Hepatic stellate cell (primary cell): ENCODE data around the gene KCNT2.

Experiments used
- DNase-seq: peaks from one replicate; pipeline ENCODE4 v3.0.0; 2011; ENCODE audit warnings: low spot score

The KCNT2 gene

DNA sequence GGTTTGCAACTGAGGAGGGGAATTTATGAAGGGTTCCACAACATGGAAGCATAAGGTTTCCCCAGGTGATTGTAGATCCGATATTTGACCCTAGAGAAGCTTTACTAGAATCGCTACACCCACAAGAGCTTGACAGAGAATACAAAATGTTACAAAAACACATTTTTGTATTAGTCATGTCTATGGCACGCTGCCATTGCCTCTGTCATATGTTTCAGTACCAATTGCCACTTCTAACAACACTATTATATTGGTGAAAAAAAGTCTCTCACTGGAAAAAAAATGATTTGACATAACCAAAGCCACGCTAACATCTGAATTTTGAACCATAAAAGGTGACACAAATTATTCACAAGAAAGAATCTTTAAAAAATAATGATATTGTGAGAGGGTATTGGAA, 214.5 kb downstream of the KCNT2 start:
- no peak for DNase-seq

DNA sequence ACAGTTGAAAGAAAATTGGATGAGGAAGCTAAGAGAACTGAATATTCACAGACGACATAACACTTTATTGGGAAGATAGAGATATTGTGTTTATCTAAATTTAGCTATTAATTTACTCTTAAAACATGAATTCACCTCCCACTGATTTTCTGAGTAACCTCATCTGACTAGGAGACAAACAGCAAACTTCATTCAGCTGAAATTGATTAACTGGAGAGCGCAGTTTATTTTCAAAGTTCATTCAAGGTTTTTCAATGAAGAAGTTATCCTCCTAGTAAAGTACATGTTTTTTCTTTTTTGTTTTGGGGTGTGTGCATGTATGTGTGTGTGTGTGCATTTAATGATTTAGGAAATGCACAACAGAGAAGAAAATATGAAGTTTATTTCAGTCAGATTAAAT, 215.0 kb downstream of the KCNT2 start:
- DNase-seq, result no peak

DNA sequence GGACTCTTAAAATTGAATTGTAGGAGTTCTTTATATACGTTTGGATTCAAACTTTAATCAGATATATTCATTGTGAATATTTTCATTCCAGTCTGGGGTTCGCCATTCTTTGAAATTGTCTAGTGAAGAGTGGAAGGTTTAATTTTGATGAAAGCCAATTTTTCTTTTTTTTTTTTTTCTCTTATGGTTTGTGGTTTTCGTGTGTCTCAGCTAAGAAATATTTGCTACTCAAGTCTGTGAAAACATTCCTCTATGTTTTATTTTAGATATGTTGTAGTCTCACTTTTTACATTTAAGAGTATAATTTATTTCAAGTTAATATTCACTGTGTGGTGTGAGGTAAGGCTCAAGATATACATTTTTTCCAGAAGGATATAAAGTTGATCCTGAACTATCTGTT, 220.5 kb downstream of the KCNT2 start:
- DNase-seq, result no peak

DNA sequence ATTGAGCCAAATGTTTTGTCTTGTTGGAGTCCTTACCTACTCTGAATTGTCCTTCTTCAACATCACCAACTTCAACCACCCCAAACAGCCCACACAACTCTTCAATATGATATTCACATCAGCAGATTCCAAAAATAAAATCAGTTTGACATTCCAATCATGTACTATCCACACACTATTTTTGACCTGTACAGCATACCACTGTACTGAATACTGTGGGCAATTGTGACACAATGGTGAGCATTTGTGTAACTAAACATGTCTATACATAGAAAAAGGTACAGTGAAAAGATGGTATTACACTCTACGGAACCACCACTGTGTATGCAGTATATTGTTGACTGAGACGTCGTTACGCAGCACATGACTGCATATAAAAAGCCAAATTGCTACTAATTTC, 223.1 kb downstream of the KCNT2 start:
- DNase-seq, result no peak

DNA sequence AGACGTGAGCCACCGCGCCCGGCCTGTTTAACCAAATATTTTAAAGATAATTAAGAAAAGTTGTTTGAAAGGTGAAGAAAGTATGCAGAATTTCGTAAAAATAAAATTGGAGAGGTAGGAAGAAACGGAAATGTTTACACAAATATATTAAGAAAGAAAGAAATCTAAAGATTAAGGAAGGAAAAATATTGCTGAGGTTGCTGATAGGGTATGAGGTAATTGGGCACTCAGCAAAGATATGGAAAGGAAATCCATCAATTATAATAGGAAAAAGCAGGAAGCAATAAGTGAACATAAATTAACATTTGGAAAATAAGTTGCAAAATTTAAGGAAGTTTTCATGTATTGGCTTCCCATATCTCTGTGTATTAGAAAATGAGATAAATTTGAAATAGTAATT, 225.9 kb downstream of the KCNT2 start:
- DNase-seq, result no peak

DNA sequence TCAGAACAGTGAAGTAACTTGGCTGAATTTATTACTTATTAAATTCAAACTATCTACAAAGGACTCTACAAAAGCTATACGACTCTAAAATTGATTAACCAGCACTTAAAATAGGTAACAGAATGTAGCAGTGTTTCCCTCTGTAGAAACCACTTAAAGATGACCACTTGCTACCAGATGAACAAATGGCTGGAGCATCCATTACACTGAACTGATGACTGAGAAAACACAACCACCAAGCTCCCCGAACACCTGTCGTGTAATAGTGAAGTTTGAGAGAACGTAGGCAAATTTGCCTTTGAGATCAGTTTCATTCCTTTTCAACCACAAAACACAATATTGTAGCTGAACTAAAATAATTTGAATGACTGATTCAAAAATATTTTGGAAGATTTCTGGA, 226.7 kb downstream of the KCNT2 start:
- DNase-seq, result no peak

DNA sequence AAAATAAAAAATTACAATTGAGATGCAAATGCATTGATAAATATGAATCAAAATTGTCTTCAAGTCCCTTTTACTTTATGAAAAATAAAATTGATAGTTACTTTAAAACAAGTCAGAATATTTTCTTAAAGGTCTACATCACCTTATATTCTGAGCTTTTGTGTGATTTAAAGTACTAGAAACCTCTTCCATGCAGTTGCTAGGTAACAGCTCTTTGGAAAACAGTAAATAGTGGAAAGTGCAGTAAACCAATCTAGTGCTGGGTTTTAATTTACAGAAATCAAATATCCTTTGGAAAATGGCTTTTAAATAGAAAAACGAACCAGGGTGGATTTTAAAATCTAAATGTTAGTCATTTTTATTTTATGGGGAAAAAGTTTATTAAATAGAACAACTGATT, 227.9 kb downstream of the KCNT2 start:
- DNase-seq, result no peak

DNA sequence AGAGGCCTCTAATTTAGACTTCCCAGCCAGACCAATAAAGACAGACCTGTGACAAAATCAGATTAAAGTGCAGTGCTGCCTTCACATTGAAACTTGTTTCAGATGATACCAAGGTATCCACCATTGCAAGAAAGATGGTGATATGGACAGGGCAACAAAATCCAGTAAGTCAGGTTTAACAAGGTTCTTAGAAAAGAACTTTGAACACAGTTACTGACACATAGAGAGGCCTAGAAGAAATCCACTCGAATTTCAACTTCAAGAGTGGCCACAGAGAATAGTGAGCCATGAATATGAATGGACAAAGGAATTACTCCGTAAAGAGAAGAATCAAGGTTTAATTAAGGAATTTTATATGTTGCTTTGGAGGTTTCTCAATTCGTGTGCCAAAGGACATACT, 230.4 kb downstream of the KCNT2 start:
- DNase-seq, result no peak

DNA sequence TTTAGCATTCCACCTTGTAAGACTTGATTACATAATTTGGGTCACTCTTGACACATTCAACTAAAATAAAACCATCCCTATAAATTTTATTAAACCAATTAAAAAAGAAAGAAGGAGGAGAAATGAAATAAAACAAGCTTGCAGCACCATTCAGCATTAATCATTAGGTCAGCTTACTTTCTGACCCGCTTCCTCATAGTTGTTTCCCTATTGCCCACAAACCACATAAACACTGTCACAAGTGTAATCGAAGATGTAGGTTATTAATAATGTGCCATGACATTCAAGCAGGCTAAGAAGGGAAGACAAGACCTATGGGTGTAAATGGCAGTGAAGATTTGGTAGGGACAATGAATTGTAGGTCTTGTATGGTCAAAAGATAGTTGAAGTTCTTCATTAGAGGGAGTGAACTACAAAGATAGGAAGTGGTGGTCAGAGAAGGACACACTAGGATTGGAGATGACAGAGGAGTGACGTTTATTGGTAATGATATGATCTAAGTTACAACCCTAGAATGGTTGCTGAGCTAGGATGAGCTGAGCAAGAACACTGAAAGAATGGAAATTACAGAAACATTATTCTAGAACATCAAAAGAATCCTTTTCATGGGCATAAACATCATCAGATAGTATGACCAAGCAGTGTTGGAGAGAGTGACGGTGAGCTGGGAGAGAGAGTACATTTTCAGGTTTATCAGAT, 231.5 kb downstream of the KCNT2 start:
- no peak for DNase-seq

DNA sequence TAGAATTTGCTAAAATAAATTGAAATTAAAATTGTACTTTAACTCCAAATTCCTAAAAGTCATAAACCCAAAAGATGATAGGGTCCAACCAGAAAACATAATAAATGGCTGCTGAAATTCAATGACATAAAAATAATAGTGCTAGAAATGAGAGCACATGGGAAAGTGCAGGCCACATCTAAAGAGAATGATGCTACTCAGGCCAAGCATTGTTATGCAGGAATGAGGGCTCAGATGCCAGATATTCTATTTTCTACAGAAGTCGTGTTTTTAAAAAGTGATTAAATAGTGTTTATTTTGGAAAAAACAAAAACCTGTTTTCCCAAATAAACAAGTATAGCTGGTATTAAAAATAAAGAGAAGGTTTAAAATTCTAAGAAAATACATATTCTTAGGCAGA, 234.4 kb downstream of the KCNT2 start:
- no peak for DNase-seq

DNA sequence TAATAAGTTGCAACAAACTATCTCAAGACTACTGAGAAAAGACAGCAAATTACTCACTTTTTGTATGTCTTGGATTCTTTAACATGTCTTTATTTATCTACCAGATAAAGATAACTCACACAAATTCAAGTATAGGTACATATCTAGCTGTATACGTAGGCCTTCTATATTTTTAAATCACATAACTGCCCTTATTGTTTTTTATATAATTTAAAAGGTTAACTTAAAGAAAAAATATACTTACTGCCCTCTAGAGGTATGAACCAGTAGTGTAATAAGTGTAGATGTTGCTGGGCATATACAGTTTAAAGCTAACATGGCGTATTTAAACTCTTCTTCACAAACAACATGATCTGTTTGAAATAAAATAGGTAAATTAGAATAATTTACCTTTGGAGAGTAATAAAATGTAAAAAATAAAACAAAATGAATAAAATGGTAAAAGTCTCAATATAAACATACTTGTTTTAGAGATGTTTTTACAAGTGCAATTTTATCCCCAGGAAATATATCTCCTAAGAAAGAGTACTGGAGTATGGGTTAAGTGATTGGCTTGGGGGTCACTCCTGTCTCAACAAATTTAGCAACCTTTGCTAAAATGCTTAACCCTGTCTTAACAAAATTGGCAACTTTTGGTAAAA, 235.2 kb downstream of the KCNT2 start:
- no peak for DNase-seq

DNA sequence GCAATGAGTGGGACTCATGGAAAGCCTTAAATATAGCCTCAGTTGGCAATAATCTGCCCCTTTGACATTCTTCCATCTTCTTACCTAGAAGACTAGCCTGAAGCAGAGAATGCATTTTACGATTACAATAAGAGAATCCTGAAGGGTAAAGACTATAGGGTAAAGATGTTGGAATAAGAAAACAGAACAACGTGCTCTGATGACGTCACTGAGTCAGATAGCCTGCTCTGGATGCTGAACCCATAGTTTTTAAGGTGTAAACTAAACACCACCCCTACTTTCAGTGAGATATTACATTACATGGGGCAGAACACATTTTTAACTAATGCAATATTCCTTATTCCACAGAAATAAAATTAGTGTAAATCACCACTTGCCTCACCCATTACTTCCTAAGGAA, 240.4 kb downstream of the KCNT2 start:
- no peak for DNase-seq

DNA sequence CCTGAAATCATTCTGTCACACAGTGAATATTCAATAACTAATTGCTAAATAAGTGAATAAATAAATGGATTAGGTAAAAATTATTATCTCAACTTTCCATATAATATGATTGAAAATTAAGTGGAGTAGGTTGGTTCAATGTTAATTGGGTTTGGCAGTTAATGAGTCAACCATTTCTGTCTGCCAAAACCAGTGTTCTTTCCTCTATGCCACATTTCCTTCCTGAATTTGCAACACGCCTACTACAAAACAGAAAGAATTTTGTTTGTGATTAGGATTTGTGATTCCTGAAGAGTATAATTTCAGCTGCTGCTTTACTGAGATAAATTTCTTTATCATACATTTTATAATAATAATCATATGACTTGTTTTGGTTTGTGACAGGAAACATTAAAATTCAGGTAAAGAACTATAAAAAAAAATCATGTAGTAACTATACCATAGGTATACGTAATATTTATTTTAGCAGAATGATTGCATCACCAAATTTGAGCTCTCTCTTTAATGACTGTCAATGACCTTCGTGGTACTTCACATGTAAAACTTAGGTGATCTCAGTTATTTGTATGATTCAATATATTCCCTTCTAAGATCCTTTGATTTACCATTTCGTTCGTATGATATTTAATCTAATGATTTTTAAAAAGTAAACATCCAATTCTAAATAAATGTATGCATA, 241.3 kb downstream of the KCNT2 start:
- no peak for DNase-seq

DNA sequence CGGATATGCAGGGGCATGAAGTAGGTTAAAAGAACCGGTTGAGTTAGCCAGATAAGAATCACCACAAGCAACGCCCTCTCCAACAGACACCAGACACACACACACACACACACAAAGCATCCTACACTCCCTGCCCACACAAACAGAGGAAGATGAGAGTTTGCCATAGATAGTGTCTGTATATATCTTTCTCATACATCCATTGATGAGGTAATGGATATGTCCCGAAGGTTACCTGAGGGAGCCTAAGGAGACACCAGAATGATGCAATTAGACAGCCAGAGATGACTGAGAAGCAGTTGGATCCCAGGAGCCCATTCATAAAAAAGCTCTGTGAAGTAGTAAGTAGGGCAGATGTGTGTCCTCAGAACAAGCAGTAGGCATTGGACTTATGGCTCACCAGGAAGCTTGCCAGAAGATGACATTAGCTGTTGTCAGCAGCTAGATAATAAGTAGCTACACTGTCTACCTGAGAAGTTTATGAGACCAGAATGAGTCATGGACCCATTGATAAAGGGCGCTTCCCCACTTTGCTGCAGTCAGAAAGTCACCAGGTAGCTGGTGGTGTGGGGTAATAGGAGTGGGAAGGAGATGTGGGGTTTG, 247.0 kb downstream of the KCNT2 start:
- DNase-seq, result no peak

DNA sequence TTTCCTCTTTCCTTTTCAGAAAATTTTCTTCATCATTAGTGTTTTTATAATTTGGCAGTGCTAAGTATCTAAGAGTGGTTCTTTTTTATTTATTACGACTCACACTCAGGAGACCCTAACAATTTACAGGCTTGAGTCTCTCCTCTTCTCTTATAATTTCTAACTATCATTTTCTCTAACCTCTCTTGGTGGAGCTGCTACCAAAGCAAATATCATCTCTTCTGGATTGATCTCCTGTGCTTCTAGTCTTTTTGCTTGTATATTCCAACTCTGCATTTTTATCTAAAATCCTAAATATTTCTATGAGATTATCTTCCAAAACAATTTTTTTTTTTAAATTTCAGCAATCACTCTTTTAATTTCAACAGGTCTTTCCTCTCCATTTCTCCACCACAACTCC, 250.3 kb downstream of the KCNT2 start:
- no peak for DNase-seq

DNA sequence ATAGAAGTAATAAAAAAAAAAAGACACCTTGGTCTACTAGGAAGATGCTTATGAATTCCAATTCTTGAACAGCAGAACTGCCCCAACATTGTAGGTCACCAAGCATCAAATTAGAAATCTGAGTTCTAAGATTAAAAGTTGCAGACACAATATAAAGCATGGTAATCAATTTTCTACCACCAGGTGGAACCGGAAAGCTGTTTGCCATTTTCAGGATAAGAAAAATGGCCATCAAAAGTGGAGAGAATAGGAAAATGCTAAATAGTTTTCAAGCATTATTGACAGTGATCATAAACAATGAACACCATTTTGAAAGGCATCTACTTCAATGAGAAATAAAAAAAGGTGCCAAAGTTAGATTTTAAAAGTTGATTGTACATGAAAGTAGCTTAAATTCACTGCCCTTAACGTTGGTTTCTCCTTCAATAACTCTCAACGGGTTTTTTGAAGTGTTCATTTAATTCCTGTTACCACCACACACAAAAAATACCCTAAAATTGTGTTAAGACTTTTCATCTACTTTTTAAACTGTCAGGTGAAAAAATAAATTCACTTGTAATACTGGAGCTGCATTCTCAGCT, 252.9 kb downstream of the KCNT2 start:
- DNase-seq, result no peak

DNA sequence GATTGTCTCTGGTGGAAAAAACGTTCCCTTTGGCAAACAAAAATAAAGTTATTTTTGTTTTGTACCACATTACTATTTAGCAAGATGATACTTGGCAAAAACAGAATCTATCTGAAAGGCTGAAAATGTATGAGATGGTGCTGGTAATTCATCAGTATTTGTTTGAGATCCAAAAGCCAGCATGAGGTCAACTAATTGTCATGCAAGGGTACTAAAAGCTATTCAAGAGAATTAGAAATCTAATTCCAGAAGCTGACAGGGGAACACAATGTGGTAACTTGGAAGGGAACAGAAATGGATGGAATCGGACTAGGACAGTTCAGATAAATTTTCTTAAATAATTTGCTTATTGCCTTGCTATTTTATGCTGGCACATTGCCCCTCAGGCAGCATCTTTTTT, 263.8 kb downstream of the KCNT2 start:
- no peak for DNase-seq

DNA sequence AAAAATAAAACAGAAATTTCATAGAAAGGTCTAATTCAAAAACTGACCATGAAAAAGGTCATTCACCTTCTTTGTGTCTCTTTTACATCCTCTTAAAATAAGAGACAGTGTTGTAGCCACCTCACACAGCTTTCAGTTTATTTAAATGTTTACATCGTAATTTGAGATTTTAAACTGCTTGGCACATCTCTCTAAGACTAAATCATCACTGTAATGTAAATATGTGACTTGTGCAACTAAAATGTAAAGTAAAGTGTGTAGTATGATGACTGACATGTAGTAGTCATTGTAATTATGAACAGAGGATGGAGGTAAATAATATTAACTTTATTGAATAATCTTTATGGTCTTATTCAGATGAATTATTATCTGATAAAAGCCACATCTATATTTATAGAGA, 283.9 kb downstream of the KCNT2 start:
- no peak for DNase-seq

DNA sequence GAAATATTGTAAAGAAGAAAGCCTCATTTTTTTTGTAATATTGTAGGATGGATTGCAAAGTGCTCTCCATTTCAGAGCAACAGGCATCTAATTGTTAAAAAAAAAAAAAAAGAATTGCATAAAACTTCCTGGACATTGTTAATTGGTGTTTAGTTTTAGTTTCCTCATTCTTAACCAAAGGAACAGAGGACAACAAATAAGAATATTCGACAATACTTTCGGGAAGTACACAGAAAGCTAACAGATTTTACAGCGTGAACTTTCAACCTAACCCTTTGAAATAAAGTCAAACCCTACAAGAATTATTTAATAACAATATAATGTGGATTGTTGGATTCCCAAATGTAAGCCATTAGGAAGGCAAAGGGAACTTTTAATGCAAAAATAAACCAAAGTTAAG, 284.4 kb downstream of the KCNT2 start:
- no peak for DNase-seq

DNA sequence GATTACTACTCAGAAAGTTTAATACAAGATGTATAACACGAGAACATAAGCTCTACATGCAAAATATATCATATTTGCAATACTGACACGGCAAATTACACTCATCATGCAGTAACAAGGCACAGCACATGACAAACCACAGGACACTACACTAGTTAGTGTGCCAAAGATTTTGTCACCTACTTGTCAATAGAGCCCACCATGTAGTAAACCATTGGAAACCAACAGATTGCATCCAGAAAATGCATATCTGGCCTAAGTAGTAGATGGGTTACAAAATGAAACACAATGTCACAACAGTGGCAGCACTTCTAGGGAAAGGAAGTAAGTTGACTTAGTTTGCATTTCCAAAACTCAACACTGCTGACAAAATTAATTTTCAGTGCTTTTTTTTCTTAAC, 288.9 kb downstream of the KCNT2 start:
- DNase-seq, result no peak

DNA sequence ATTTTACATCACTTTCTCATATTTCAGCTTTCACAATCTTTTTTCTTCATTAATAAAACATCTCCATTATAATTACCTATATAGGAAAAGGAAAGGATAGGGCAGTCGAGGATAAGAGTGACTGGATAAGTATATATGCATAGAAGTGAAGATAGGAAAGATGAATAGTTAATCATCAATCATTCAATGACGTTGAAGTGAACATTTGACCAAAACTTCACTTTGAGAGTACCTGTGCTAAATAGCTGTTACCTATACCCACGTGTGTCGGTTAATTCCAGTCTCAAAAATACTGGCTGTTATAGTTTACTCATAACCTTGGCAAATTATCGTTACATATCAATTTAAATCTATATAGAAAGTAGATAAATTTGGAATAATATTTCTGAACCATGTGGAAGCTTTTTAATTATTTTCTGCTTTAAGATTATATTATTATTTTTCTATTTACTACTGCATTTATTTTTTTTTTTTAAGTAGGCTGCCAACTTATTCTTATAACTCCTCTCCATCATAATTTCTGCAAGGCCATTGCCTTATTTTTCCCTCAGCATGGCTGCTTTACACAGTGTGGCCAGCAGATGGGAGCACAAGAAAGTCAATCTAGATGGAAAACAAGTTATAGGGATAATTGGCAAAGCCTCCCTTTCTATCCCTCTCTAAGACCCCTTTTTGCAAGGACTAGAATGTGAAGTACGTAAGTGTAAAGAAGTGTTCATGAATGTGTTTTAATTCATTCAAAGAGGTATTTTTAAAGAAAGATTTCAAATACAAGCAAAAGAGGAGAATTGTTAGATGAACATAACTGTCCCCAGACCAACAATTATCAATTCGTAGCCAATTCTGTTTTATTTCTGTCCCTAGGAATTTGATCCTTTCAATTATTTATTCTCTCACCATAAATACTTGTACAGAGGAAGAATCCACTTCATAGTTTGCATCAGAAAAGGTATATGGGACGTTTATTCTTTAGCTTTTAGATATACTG, 290.4 kb downstream of the KCNT2 start:
- no peak for DNase-seq

DNA sequence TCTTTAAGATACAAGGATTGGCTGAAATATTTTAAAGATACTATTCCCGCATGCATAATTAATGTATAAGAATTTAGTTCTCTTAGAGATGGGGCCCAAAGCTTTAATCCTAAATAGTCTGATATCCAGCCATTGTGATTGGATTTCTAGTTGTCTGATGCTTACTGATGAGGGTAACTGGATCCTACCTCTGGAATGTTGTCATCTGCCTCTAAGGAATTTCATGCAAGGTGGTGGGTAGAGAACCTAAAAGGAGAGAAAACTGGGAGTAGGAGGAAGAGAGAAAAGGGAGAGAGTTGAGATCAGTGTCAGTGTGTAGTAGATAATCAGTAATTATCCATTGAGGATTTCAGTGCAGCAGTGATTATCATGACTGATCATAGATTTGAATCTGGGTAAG, 295.5 kb downstream of the KCNT2 start:
- no peak for DNase-seq
